K562 (cell line): ENCODE measurements around the gene EXOG. TPM values are rescaled to one million over a fixed set of nuclear protein-coding genes. Genes with fewer than 3 reads are reported as not detected.

Source experiments
- CBFA2T3 ChIP-seq: fragments of 450-650 bp; IDR thresholded peaks from 2 replicates; pipeline ENCODE4 v1.6.1; 2017
- CLOCK ChIP-seq: fragments of 250-450 bp; sonication (Bioruptor Pico); IDR thresholded peaks from 2 replicates; pipeline ENCODE4 v1.4.0; 2020; ENCODE audit warnings: mild to moderate bottlenecking, moderate library complexity, borderline replicate concordance
- CTCF ChIP-seq, 3 experiments: IDR thresholded peaks in 2 of 3; conservative IDR thresholded peaks in 1 of 3; 2 replicates each; pipeline ENCODE4 v1.5.1; 2011 to 2012; ENCODE audit warnings: low read length in 3 of 3, mild to moderate bottlenecking in 3 of 3, control low read depth in 2 of 3, improper control_type of control experiment in 1 of 3, inconsistent platforms in 1 of 3, low read depth in 1 of 3, mixed read lengths in 1 of 3, moderate library complexity in 1 of 3; ENCODE audit not compliant: insufficient read depth in 2 of 3
- FOXP1 ChIP-seq: sonication (generic); formaldehyde crosslinking; IDR thresholded peaks from 2 replicates; pipeline ENCODE4 v1.8.0; 2022; ENCODE audit warnings: mild to moderate bottlenecking, missing genetic modification reagents
- HDAC2 ChIP-seq: fragments of 450-650 bp; IDR thresholded peaks from 2 replicates; pipeline ENCODE4 v1.6.1; 2016; ENCODE audit warnings: mild to moderate bottlenecking
- KDM5B ChIP-seq: fragments of 200-600 bp; sonication (generic); IDR thresholded peaks from 2 replicates; pipeline ENCODE4 v1.6.1; 2012; ENCODE audit warnings: low read depth, mild to moderate bottlenecking, moderate library complexity, low read length, control low read depth, inconsistent platforms; ENCODE audit not compliant: insufficient replicate concordance
- MAZ ChIP-seq, 2 experiments: fragments of 450-650 bp in 1 of 2; sonication (generic) in 1 of 2; formaldehyde crosslinking; IDR thresholded peaks in 1 of 2; conservative IDR thresholded peaks in 1 of 2; 2 replicates each; pipeline versions ENCODE4 v1.4.0 to v1.5.0; 2020; ENCODE audit warnings: mild to moderate bottlenecking in 1 of 2, missing genetic modification reagents in 1 of 2
- SAP30 ChIP-seq: fragments of 200-600 bp; sonication (generic); IDR thresholded peaks from 2 replicates; pipeline ENCODE4 v1.6.1; 2012; ENCODE audit warnings: borderline replicate concordance, low read depth, mild to moderate bottlenecking, moderate library complexity, low read length, control low read depth, inconsistent platforms; ENCODE audit not compliant: insufficient read depth, poor library complexity, severe bottlenecking
- SMAD4 ChIP-seq: fragments of 250-450 bp; sonication (Bioruptor Pico); conservative IDR thresholded peaks from 2 replicates; pipeline ENCODE4 v1.8.0; 2021; ENCODE audit warnings: inconsistent platforms, mild to moderate bottlenecking, moderate library complexity
- ZBTB40 ChIP-seq, 2 experiments: fragments of 450-650 bp in 1 of 2; sonication (generic) in 1 of 2; formaldehyde crosslinking in 1 of 2; IDR thresholded peaks; 2 replicates each; pipeline versions ENCODE4 v1.7.1 to v1.9.0; 2016 to 2022; ENCODE audit warnings: inconsistent platforms in 1 of 2, mild to moderate bottlenecking in 1 of 2, missing genetic modification reagents in 1 of 2
- ZNF165 ChIP-seq: fragments of 250-450 bp; sonication (Bioruptor Pico); IDR thresholded peaks from 2 replicates; pipeline ENCODE4 v1.4.0; 2020; ENCODE audit warnings: borderline replicate concordance
- ZNF174 ChIP-seq: fragments of 250-450 bp; sonication (Bioruptor Pico); IDR thresholded peaks from 2 replicates; pipeline ENCODE4 v1.4.0; 2020; ENCODE audit warnings: mild to moderate bottlenecking
- polyA plus RNA-seq, 8 experiments: library from polyadenylated mRNA; depleted of rRNA in 4 of 8; stranded (reverse) in 5 of 8; unstranded in 3 of 8; fragments of >200 nt; fragmentation: Nextera tagmentation in 2 of 8; fragmentation: Illumina TruSeq in 1 of 8; extraction: Ambion mirVana in 2 of 8; extraction: Trizol in 1 of 8; gene quantifications; 2 replicates each; pipeline versions ENCODE4 v1.2.1 to v1.2.3, GENCODE V29; 2011 to 2014; ENCODE audit warnings: inconsistent platforms in 1 of 8, missing spikeins in 1 of 8
- total RNA-seq, 7 experiments: library from RNA; depleted of rRNA in 6 of 7; stranded (reverse); fragments of >200 nt in 6 of 7; fragmentation: Illumina TruSeq in 2 of 7; extraction: Trizol in 2 of 7; gene quantifications; 2 replicates each; pipeline versions ENCODE4 v1.2.1 to v1.2.3, GENCODE V29; 2011 to 2021; ENCODE audit warnings: low replicate concordance in 1 of 7

The EXOG gene
- total and polyA plus RNA-seq, 9 of the 15 experiments (the other 6 are each of a cell fraction or from before 2014, with no cell fraction given), result 10.8 to 21.7 (median 14.8) TPM

GRCh38 chr3:38454178-38454883 lies 41.8 kb upstream of the EXOG start (continued):
- no peak for TF ChIP-seq CLOCK (CRISPR knock-in tag)
- TF ChIP-seq MAZ (CRISPR knock-in tag; conservative IDR thresholded peaks at IDR 0.05 in 1 of 2, IDR thresholded peaks at IDR 0.05 in 1 of 2), result peak; percentile 45 to 60; a peak in 2 of 4 replicates
- 0 out of 6 replicates have a peak, but pooled peaks of 1 of the 3 experiments have one; percentile 11 for TF ChIP-seq CTCF (IDR thresholded peaks at IDR 0.05 in 2 of 3, conservative IDR thresholded peaks at IDR 0.05 in 1 of 3; ENCODE audit: insufficient read depth in 2 of 3, low read depth in 1 of 3, low read length in 3 of 3)
- TF ChIP-seq SAP30, result peak; percentile 74
- TF ChIP-seq ZNF174, result no peak
- TF ChIP-seq KDM5B, result peak; percentile 63
- TF ChIP-seq SMAD4 (CRISPR knock-in tag), result peak; percentile 57
- peak; percentile 39; the same call in 1 of the 2 replicates for TF ChIP-seq FOXP1
- TF ChIP-seq HDAC2, result peak; percentile 18; the same call in 1 of the 2 replicates
- no peak for TF ChIP-seq CBFA2T3
- no peak for TF ChIP-seq ZNF165 (CRISPR knock-in tag)
- TF ChIP-seq ZBTB40 (IDR thresholded peaks at IDR 0.05), result peak; percentile 52; the same call in 1 of the 2 replicates
- TF ChIP-seq ZBTB40 (CRISPR knock-in tag; IDR thresholded peaks at IDR 0.05), result no peak
